Nephron progenitor cell (in vitro differentiated cells): ENCODE measurements around the gene MITF.

ENCODE experiments used
- DNase-seq: peaks from one replicate; pipeline ENCODE4 v3.0.0; 2021
- H3K27ac Mint-ChIP-seq: 2 replicates; pipeline ENCODE4 v1.8.0; 2021; ENCODE audit warnings: mild to moderate bottlenecking, moderate library complexity, mixed read lengths
- H3K27me3 Mint-ChIP-seq: 2 replicates; pipeline ENCODE4 v1.8.0; 2021; ENCODE audit warnings: mild to moderate bottlenecking, low read depth, mixed read lengths; ENCODE audit not compliant: poor library complexity
- H3K36me3 Mint-ChIP-seq: 2 replicates; pipeline ENCODE4 v1.8.0; 2021; ENCODE audit warnings: low read depth, mixed read lengths
- H3K4me1 Mint-ChIP-seq: 2 replicates; pipeline ENCODE4 v1.8.0; 2021; ENCODE audit warnings: mixed read lengths
- H3K4me3 Mint-ChIP-seq: 2 replicates; pipeline ENCODE4 v1.8.0; 2021; ENCODE audit warnings: mild to moderate bottlenecking, moderate library complexity, mixed read lengths
- H3K9me3 Mint-ChIP-seq: 2 replicates; pipeline ENCODE4 v1.8.0; 2021; ENCODE audit warnings: mild to moderate bottlenecking, moderate library complexity, mixed read lengths
- TF ChIP-seq, protein P1 (sequence below): fragments of 200-600 bp; sonication (generic); IDR thresholded peaks from 2 replicates; pipeline ENCODE4 v1.5.0; 2021; ENCODE audit warnings: antibody characterized with exemption

Gene MITF

GRCh38 chr3:69961706-69962439 is 222.6 kb downstream of the MITF start:
- Mint-ChIP-seq H3K27me3 (no peaks in the 10 kb centered on the region), H3K9me3 (no peaks in the 10 kb centered on the region), H3K27ac (no peak overlapping the region), H3K4me3 (no peak overlapping the region), H3K36me3 (no peaks in the 10 kb centered on the region), H3K4me1 (no peaks in the 10 kb centered on the region)
- DNase-seq = no peak
- TF ChIP-seq, protein P1, sequence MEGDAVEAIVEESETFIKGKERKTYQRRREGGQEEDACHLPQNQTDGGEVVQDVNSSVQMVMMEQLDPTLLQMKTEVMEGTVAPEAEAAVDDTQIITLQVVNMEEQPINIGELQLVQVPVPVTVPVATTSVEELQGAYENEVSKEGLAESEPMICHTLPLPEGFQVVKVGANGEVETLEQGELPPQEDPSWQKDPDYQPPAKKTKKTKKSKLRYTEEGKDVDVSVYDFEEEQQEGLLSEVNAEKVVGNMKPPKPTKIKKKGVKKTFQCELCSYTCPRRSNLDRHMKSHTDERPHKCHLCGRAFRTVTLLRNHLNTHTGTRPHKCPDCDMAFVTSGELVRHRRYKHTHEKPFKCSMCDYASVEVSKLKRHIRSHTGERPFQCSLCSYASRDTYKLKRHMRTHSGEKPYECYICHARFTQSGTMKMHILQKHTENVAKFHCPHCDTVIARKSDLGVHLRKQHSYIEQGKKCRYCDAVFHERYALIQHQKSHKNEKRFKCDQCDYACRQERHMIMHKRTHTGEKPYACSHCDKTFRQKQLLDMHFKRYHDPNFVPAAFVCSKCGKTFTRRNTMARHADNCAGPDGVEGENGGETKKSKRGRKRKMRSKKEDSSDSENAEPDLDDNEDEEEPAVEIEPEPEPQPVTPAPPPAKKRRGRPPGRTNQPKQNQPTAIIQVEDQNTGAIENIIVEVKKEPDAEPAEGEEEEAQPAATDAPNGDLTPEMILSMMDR = no peak

DNA sequence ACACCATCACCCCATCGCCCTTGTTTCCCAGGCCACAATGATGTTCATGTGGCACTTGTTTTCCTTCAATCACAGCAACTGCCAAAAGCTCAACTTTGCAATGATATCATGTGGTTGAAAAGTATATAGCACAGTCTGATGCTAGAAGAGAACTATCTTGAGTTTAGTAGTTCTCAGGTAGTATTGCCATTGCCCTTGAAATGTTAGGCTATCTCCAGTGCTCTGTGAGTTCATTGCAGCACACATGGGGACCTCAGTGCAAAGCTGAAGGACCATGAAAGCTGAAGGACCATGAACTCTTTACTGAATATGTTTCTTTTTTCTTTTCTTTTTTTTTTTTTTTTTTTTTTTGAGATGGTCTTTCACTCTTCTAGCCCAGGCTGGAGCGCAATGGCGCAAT is 224.4 kb downstream of the MITF start:
- Mint-ChIP-seq H3K4me1 (no peaks in the 10 kb centered on the region), H3K36me3 (no peaks in the 10 kb centered on the region), H3K9me3 (no peaks in the 10 kb centered on the region), H3K27me3 (no peaks in the 10 kb centered on the region), H3K27ac (no peak overlapping the region), H3K4me3 (no peak overlapping the region)
- TF ChIP-seq, protein P1 = no peak
- no peak for DNase-seq

DNA sequence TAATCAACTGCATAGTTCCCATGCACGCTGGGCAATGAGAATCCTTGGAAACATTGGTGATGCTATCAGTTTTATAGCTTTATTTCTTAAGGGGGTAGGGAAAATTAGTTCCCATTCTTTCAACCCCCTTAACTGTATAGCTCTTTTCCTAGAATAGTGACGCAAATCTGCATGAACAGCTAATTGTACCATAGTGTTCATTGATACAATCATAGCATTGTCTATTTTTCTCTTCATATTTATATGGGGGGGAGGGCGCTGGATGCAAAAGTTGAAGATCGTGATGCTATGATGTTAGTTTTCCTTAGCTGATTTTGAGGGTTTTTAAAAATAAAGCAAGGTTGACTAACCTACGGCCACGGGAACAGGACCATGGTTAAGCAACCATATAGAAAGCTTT is 227.9 kb downstream of the MITF start:
- DNase-seq = no peak
- H3K4me1 Mint-ChIP-seq = no peaks in the 10 kb centered on the region
- H3K4me3 Mint-ChIP-seq = no peak overlapping the region
- no peaks in the 10 kb centered on the region for H3K27me3 Mint-ChIP-seq
- no peaks in the 10 kb centered on the region for H3K36me3 Mint-ChIP-seq
- TF ChIP-seq, protein P1 = no peak
- H3K9me3 Mint-ChIP-seq = no peaks in the 10 kb centered on the region
- no peak overlapping the region for H3K27ac Mint-ChIP-seq

DNA sequence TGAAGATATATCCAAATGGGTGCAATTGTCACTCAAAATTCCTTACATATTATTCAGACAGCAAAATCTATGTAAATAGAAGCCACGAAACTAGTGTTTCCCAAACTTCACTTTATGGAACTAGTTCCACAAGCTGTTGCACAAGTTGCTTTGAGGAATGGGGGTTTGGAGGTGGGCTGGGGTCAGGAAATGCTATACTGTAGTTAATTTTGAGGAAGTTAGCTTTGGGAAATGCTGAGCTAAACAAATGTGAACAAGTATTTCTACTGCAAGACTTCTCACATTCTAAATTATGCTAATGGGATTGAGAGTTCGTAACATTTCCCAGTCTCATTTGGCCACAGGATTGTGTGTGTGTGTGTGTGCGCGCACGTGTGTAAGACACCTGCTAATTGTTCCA is 231.6 kb downstream of the MITF start:
- TF ChIP-seq, protein P1 = no peak
- Mint-ChIP-seq H3K4me3 (no peak overlapping the region), H3K27ac (no peak overlapping the region), H3K36me3 (no peaks in the 10 kb centered on the region), H3K9me3 (no peaks in the 10 kb centered on the region), H3K4me1 (no peaks in the 10 kb centered on the region), H3K27me3 (peaks cover 3% of the 10 kb centered on the region)
- DNase-seq = no peak

GRCh38 chr3:69972672-69973071 is 233.4 kb downstream of the MITF start:
- DNase-seq = no peak
- no peaks in the 10 kb centered on the region for H3K36me3 Mint-ChIP-seq
- H3K27me3 Mint-ChIP-seq = peaks cover 3% of the 10 kb centered on the region
- peaks cover 7% of the 10 kb centered on the region for H3K9me3 Mint-ChIP-seq
- no peak overlapping the region for H3K4me3 Mint-ChIP-seq
- TF ChIP-seq, protein P1 = no peak
- no peaks in the 10 kb centered on the region for H3K4me1 Mint-ChIP-seq
- H3K27ac Mint-ChIP-seq = no peak overlapping the region

DNA sequence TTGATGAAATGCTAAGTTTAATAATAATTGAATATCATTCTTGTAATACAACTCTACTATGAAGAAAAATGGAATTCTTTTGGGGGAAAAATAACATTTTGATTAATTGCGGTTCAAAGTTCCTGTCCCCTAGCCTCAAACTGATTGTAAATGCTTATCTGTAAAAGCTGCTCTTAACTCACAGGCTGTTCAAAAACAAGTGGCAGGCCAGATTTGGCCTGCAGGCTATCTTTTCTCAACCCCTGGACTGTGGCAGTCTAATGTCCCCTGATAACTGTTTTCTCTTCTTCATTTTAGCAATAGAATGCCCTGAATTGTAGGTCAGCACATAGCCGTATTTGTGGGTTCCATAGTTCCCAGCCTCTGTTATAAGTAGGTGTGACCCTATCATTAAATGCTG is 236.8 kb downstream of the MITF start:
- H3K36me3 Mint-ChIP-seq = no peaks in the 10 kb centered on the region
- H3K4me3 Mint-ChIP-seq = no peak overlapping the region

More for the DNA sequence above, 236.8 kb downstream of the MITF start:
- Mint-ChIP-seq H3K27me3 (peaks cover 6% of the 10 kb centered on the region), H3K4me1 (no peaks in the 10 kb centered on the region), H3K9me3 (peaks cover 30% of the 10 kb centered on the region), H3K27ac (no peak overlapping the region)
- no peak for DNase-seq
- TF ChIP-seq, protein P1 = no peak
